Measurements from ENCODE around the gene MYL4. TPM values are rescaled to one million over a fixed set of nuclear protein-coding genes. Genes with fewer than 3 reads are reported as not detected.

Gene MYL4
- total RNA-seq, 1 donor from 2014 or later, result 2.2 TPM

DNA sequence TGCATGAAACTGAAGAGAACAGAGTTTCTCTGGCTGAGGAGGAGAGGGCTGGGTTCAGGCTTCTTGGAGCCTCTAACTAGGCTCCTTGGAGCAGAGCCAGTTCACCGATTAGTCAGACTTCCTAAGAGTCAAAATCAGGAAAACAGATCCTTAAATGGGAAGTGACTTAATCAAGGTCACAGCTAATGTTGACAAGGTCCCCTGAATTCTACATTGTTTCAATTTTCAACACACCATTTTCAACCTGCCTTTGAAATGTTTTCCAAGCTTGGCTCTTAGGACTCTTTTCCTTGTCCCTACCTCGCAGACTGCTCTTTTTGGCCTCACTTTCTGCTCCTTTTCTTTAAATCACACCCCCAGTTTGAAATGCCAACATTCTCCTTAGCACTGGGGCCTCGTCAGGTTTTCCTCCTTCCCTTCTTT, 16.3 kb downstream of the MYL4 start:
- DNase-seq (ENCODE audit: low spot score), result no peak
- peaks cover 10% of the 10 kb centered on the region for H3K27me3 Mint-ChIP-seq (ENCODE audit: unreplicated experiment)
- peaks cover 6% of the 10 kb centered on the region for H3K36me3 Mint-ChIP-seq (ENCODE audit: low read depth, unreplicated experiment)
- peaks cover 8% of the 10 kb centered on the region for H3K4me1 Mint-ChIP-seq (ENCODE audit: unreplicated experiment)
- TF ChIP-seq, protein P1, sequence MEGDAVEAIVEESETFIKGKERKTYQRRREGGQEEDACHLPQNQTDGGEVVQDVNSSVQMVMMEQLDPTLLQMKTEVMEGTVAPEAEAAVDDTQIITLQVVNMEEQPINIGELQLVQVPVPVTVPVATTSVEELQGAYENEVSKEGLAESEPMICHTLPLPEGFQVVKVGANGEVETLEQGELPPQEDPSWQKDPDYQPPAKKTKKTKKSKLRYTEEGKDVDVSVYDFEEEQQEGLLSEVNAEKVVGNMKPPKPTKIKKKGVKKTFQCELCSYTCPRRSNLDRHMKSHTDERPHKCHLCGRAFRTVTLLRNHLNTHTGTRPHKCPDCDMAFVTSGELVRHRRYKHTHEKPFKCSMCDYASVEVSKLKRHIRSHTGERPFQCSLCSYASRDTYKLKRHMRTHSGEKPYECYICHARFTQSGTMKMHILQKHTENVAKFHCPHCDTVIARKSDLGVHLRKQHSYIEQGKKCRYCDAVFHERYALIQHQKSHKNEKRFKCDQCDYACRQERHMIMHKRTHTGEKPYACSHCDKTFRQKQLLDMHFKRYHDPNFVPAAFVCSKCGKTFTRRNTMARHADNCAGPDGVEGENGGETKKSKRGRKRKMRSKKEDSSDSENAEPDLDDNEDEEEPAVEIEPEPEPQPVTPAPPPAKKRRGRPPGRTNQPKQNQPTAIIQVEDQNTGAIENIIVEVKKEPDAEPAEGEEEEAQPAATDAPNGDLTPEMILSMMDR (IDR thresholded peaks at IDR 0.05; ENCODE audit: unreplicated experiment), result no peak
- no peak overlapping the region for H3K27ac Mint-ChIP-seq (ENCODE audit: unreplicated experiment)
- H3K9me3 Mint-ChIP-seq (ENCODE audit: unreplicated experiment), result peaks cover 12% of the 10 kb centered on the region
- no peak overlapping the region for H3K4me3 Mint-ChIP-seq (ENCODE audit: unreplicated experiment)

DNA sequence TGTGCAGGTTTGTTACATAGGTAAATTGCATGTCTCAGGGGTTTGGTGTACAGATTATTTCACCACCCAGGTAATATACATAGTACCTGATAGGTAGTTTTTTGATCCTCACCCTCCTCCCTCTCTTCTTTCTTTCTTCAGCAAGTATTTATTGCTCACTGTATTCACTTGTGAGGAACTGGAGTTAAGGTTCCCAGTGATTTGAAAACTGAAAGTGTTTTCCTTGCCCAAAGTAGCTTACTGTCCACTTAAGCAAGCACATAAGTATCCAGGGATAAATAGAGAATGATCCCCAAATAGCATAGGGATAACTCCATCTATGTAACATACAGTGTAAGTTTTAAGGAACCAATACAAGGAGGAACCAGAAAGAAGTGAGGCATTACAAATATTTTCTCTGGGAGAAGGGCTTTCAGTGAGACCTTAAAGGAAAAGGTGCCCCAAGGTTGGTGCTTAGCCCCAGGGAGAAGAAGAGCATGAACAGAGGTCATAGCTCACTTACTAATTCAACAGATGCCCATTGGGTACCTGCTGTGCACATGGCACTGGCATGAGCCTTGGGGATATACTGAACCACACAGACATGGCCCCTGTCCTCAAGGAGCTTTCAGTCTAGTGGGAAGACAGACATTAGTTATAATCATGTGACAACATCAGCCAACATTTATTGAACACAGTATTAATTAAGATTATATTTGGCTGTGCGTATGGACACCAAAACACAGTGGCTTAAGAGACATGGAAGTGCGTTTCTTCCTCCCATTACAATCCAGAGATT, 17.0 kb downstream of the MYL4 start:
- H3K27me3 Mint-ChIP-seq (ENCODE audit: unreplicated experiment), result peaks cover 7% of the 10 kb centered on the region
- no peak overlapping the region for H3K4me3 Mint-ChIP-seq (ENCODE audit: unreplicated experiment)
- TF ChIP-seq, protein P1 (IDR thresholded peaks at IDR 0.05; ENCODE audit: unreplicated experiment), result no peak
- DNase-seq (ENCODE audit: low spot score), result no peak
- H3K36me3 Mint-ChIP-seq (ENCODE audit: low read depth, unreplicated experiment), result peaks cover 6% of the 10 kb centered on the region
- peaks cover 8% of the 10 kb centered on the region for H3K4me1 Mint-ChIP-seq (ENCODE audit: unreplicated experiment)
- peaks cover 12% of the 10 kb centered on the region for H3K9me3 Mint-ChIP-seq (ENCODE audit: unreplicated experiment)
- no peak overlapping the region for H3K27ac Mint-ChIP-seq (ENCODE audit: unreplicated experiment)

DNA sequence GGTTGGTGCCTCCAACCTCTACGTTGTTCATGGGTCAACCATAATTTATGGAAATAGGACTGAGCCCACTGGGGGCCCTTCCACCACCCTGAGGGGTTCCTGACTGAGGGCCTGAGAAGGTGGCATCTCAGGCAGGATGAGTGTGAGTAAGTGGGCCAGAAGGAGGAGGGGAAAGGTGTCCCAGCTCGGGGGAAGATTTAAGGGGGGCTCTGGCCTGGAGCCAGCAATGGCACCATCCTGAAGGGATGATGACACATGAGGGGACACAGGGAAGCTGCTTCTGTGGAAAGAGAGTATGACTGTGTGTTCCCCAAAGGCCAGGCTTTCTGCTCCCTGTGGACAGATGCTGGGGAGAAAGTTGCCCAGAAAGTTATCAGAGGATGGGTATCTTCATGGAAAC, 18.7 kb downstream of the MYL4 start:
- Mint-ChIP-seq H3K4me3 (ENCODE audit: unreplicated experiment) (no peak overlapping the region), H3K27me3 (ENCODE audit: unreplicated experiment) (peaks cover 5% of the 10 kb centered on the region), H3K36me3 (ENCODE audit: low read depth, unreplicated experiment) (no peaks in the 10 kb centered on the region), H3K9me3 (ENCODE audit: unreplicated experiment) (peaks cover 12% of the 10 kb centered on the region), H3K4me1 (ENCODE audit: unreplicated experiment) (peaks cover 8% of the 10 kb centered on the region), H3K27ac (ENCODE audit: unreplicated experiment) (no peak overlapping the region)
- DNase-seq (ENCODE audit: low spot score), result no peak
- TF ChIP-seq, protein P1 (IDR thresholded peaks at IDR 0.05; ENCODE audit: unreplicated experiment), result no peak

DNA sequence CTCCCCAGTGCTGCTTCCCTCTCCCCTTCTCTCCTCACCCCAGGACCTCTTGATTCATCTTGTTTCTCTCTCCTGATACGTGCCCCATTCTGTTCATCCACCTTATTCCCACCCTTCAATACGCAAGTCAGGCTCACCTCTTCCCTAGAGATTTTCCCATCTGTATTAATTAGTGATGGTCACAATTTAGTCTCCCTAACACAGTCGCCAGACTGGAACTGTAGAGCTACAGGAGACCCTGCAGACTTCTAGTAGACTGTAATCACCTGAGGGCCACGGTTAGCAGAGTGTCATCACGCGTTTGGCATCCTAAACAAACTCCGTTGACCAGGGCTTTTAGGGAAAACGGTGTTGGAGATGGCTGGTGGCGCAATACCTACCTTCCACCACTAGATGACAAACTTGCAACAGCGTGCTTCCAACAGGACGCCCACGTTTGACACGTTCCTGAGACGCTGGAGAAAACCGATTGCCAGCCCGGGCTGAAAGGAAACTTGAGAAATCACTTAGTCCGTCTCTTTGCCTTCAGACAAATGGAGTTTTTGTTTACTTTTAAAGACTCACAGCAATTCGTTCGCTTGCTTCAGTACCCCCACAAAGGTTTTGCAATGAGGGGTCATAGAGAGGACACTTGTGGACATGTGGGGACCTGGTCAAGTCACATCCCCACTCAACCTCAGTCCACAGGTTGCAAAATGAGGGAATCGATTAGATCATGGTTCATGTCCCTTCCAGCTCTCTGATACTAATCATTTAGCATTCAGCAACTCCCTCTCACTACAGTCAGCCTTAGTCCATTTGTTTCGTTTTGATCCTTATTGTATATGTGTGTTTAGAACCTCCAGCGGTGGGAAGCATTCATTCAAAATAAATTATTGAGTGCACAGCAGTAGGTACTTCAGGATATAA, 20.6 kb downstream of the MYL4 start:
- TF ChIP-seq, protein P1 (IDR thresholded peaks at IDR 0.05; ENCODE audit: unreplicated experiment), result peak; percentile 86
- Mint-ChIP-seq H3K27ac (ENCODE audit: unreplicated experiment) (no peak overlapping the region), H3K9me3 (ENCODE audit: unreplicated experiment) (no peaks in the 10 kb centered on the region), H3K36me3 (ENCODE audit: low read depth, unreplicated experiment) (no peaks in the 10 kb centered on the region), H3K4me3 (ENCODE audit: unreplicated experiment) (no peak overlapping the region), H3K4me1 (ENCODE audit: unreplicated experiment) (peaks cover 8% of the 10 kb centered on the region), H3K27me3 (ENCODE audit: unreplicated experiment) (peaks cover 4% of the 10 kb centered on the region)
- DNase-seq (ENCODE audit: low spot score), result peak; percentile 74
